Thyroid gland (tissue), 4 donors: ENCODE results near the gene ZFHX3. TPM values are rescaled to one million over a fixed set of nuclear protein-coding genes. Genes with fewer than 3 reads are reported as not detected.

Experiments
- DNase-seq, 2 donors: peaks; one replicate each; pipeline ENCODE4 v3.0.0-alpha.2; 2019
- H3K27ac ChIP-seq, 3 donors: fragments of 200-600 bp; sonication (generic); 1 replicate in 2 of 3; 2 replicates in 1 of 3; pipeline ENCODE4 v1.5.1; 2016 to 2019; ENCODE audit warnings: mild to moderate bottlenecking in 1 of 3, moderate library complexity in 1 of 3
- H3K27me3 ChIP-seq: fragments of 200-600 bp; sonication (generic); one replicate; pipeline ENCODE4 v1.5.1; 2019
- H3K36me3 ChIP-seq, 2 donors: fragments of 200-600 bp; sonication (generic); one replicate each; pipeline ENCODE4 v1.5.1; 2016 to 2019
- H3K4me1 ChIP-seq, 2 donors: fragments of 200-600 bp; sonication (generic); one replicate each; pipeline ENCODE4 v1.5.1; 2017 to 2019
- H3K4me3 ChIP-seq, 3 donors: fragments of 200-600 bp; sonication (generic); replicated peaks in 1 of 3; 1 replicate in 2 of 3; 2 replicates in 1 of 3; pipeline ENCODE4 v1.5.1; 2016; ENCODE audit warnings: mild to moderate bottlenecking in 1 of 3
- H3K9me3 ChIP-seq: fragments of 200-600 bp; sonication (generic); one replicate; pipeline ENCODE4 v1.5.1; 2017
- CTCF ChIP-seq, 6 experiments: fragments of 200-600 bp in 3 of 6; fragments of 450-650 bp in 3 of 6; sonication (generic) in 3 of 6; IDR thresholded peaks; one replicate each; pipeline ENCODE4 v1.5.1; 2016 to 2019; ENCODE audit warnings: antibody characterized with exemption in 6 of 6, mild to moderate bottlenecking in 2 of 6, inconsistent platforms in 1 of 6, moderate library complexity in 1 of 6
- POLR2A ChIP-seq, 2 donors: fragments of 450-650 bp; IDR thresholded peaks; one replicate each; pipeline ENCODE4 v1.6.1; 2017; ENCODE audit warnings: antibody characterized with exemption in 2 of 2, mild to moderate bottlenecking in 2 of 2, moderate library complexity in 1 of 2
- WGBS, 2 donors: methylation state at CpG; one replicate each; pipeline ENCODE4 v1.1.5; 2017; 5-methylcytosine and 5-hydroxymethylcytosine counted together
- intact Hi-C: fragments of 100-400 bp; cut with DNase I; formaldehyde crosslinking; loops from one replicate; pipeline ENCODE4 v1.15.1; 2023
- total RNA-seq, 4 donors: library from RNA; depleted of rRNA; stranded (reverse); fragments of >200 nt; gene quantifications; one replicate each; pipeline ENCODE4 v1.2.3, GENCODE V29; 2016

The ZFHX3 gene
- total RNA-seq, 4 donors from 2014 or later = 27.4 to 92.9 (median 45.5) TPM

GRCh38 chr16:72936408-72936807 is 111.5 kb downstream of the ZFHX3 start:
- Histone ChIP-seq H3K36me3 (no peaks in the 10 kb centered on the region), H3K27ac (peak overlapping the region in 2 of 3 donors; percentile 35 to 62), H3K27me3 (no peaks in the 10 kb centered on the region), H3K9me3 (no peaks in the 10 kb centered on the region), H3K4me3 (no peak overlapping the region), H3K4me1 (peaks cover 54 to 63% of the 10 kb centered on the region in 2 donors)
- intact Hi-C loops = no loop called here
- no peak for DNase-seq
- TF ChIP-seq POLR2A (IDR thresholded peaks at IDR 0.05) = no peak
- no peak for TF ChIP-seq CTCF (IDR thresholded peaks at IDR 0.05)
- WGBS, 2 donors = 84 to 86% methylated on average over 2 of the region's 2 CpGs

- WGBS, 2 donors = 47 to 56% methylated on average over 6 of the region's 6 CpGs
- DNase-seq = peak; percentile 63 to 76
- no peaks in the 10 kb centered on the region for H3K36me3 ChIP-seq
- no peak for TF ChIP-seq CTCF (IDR thresholded peaks at IDR 0.05)
- TF ChIP-seq POLR2A (IDR thresholded peaks at IDR 0.05) = no peak
- H3K4me1 ChIP-seq = peaks cover 55 to 67% of the 10 kb centered on the region in 2 donors
- no peak overlapping the region for H3K4me3 ChIP-seq
- no peaks in the 10 kb centered on the region for H3K9me3 ChIP-seq
- peak overlapping the region; percentile 18 to 62 (median 35) for H3K27ac ChIP-seq
- H3K27me3 ChIP-seq = no peaks in the 10 kb centered on the region
- intact Hi-C loops = no loop called here
Measured at GRCh38 chr16:72935896-72936295, 112.0 kb downstream of the ZFHX3 start.

GRCh38 chr16:72934636-72935403 is 113.1 kb downstream of the ZFHX3 start:
- intact Hi-C loops = no loop called here
- no peak for DNase-seq
- Histone ChIP-seq H3K9me3 (no peaks in the 10 kb centered on the region), H3K27me3 (no peaks in the 10 kb centered on the region), H3K4me3 (no peak overlapping the region), H3K27ac (peak overlapping the region in 2 of 3 donors; percentile 8 to 62), H3K4me1 (peaks cover 55 to 68% of the 10 kb centered on the region in 2 donors), H3K36me3 (no peaks in the 10 kb centered on the region)
- no peak for TF ChIP-seq POLR2A (IDR thresholded peaks at IDR 0.05)
- TF ChIP-seq CTCF (IDR thresholded peaks at IDR 0.05) = no peak
- 90 to 92% methylated on average over 17 of the region's 17 CpGs for WGBS, 2 donors

GRCh38 chr16:72932677-72933335 is 115.1 kb downstream of the ZFHX3 start:
- intact Hi-C loops = no loop called here
- Histone ChIP-seq H3K9me3 (no peaks in the 10 kb centered on the region), H3K4me1 (peaks cover 35 to 55% of the 10 kb centered on the region in 2 donors), H3K27me3 (no peaks in the 10 kb centered on the region), H3K36me3 (no peaks in the 10 kb centered on the region), H3K4me3 (no peak overlapping the region), H3K27ac (peak overlapping the region in 1 of 3 donors; percentile 26)
- DNase-seq = no peak
- 90 to 95% methylated on average over 11 of the region's 11 CpGs for WGBS, 2 donors
- TF ChIP-seq POLR2A (IDR thresholded peaks at IDR 0.05) (no peak), CTCF (IDR thresholded peaks at IDR 0.05) (no peak)

GRCh38 chr16:72932050-72932449 is 115.9 kb downstream of the ZFHX3 start:
- WGBS, 2 donors = 55 to 68% methylated on average over 2 of the region's 2 CpGs

More at GRCh38 chr16:72932050-72932449, 115.9 kb downstream of the ZFHX3 start:
- Histone ChIP-seq H3K36me3 (no peaks in the 10 kb centered on the region), H3K27me3 (no peaks in the 10 kb centered on the region), H3K4me1 (peaks cover 29 to 55% of the 10 kb centered on the region in 2 donors), H3K4me3 (no peak overlapping the region), H3K27ac (peak overlapping the region in 2 of 3 donors; percentile 29 to 41), H3K9me3 (no peaks in the 10 kb centered on the region)
- intact Hi-C loops = no loop called here
- TF ChIP-seq POLR2A (IDR thresholded peaks at IDR 0.05) (no peak), CTCF (IDR thresholded peaks at IDR 0.05) (no peak)
- DNase-seq = no peak
